Neural crest cell (in vitro differentiated cells): ENCODE data around the gene CBFA2T2. TPM values are rescaled to one million over a fixed set of nuclear protein-coding genes. Genes with fewer than 3 reads are reported as not detected.
A peak's percentile ranks its signal among the peaks of the same experiment; 100 is the strongest.

ENCODE experiments used
- DNase-seq: peaks from one replicate; pipeline ENCODE4 v3.0.0; 2021; ENCODE audit warnings: low read depth, mixed read lengths, low spot score
- H3K27ac Mint-ChIP-seq: one replicate; pipeline ENCODE4 v1.8.0; 2021; ENCODE audit warnings: mild to moderate bottlenecking, mixed read lengths; ENCODE audit not compliant: unreplicated experiment
- H3K27me3 Mint-ChIP-seq: 2 replicates; pipeline ENCODE4 v1.8.0; 2021; ENCODE audit warnings: low read depth, mild to moderate bottlenecking, mixed read lengths
- H3K36me3 Mint-ChIP-seq: 2 replicates; pipeline ENCODE4 v1.8.0; 2021; ENCODE audit warnings: low read depth, mild to moderate bottlenecking, mixed read lengths
- H3K4me1 Mint-ChIP-seq: 2 replicates; pipeline ENCODE4 v1.8.0; 2021; ENCODE audit warnings: mixed read lengths
- H3K4me3 Mint-ChIP-seq: one replicate; pipeline ENCODE4 v1.8.0; 2021; ENCODE audit warnings: mild to moderate bottlenecking, mixed read lengths
- H3K9me3 Mint-ChIP-seq: 2 replicates; pipeline ENCODE4 v1.8.0; 2021; ENCODE audit warnings: mixed read lengths
- CTCF ChIP-seq: fragments of 200-600 bp; sonication (generic); conservative IDR thresholded peaks from 2 replicates; pipeline ENCODE4 v1.5.0; 2021; ENCODE audit warnings: antibody characterized with exemption, mild to moderate bottlenecking
- total RNA-seq: library from RNA; stranded (reverse); gene quantifications from 2 replicates; pipeline ENCODE4 v1.2.1, GENCODE V29; 2021

CBFA2T2 gene
- total RNA-seq, 1 donor from 2014 or later = 36.5 TPM

GRCh38 chr20:33656783-33657703, 167.1 kb downstream of the CBFA2T2 start:
- Mint-ChIP-seq H3K9me3 (no peaks in the 10 kb centered on the region), H3K27ac (no peak overlapping the region), H3K4me1 (peaks cover 12% of the 10 kb centered on the region), H3K36me3 (peaks cover 3% of the 10 kb centered on the region), H3K27me3 (peaks cover 5% of the 10 kb centered on the region), H3K4me3 (peak overlapping the region; percentile 38)
- no peak for DNase-seq
- no peak for TF ChIP-seq CTCF

GRCh38 chr20:33657704-33658095, 167.8 kb downstream of the CBFA2T2 start:
- TF ChIP-seq CTCF = no peak
- Mint-ChIP-seq H3K9me3 (no peaks in the 10 kb centered on the region), H3K27ac (no peak overlapping the region), H3K4me1 (peaks cover 14% of the 10 kb centered on the region), H3K4me3 (peak overlapping the region; percentile 38), H3K36me3 (peaks cover 3% of the 10 kb centered on the region), H3K27me3 (peaks cover 5% of the 10 kb centered on the region)
- no peak for DNase-seq

- H3K9me3 Mint-ChIP-seq = no peaks in the 10 kb centered on the region
Observed at GRCh38 chr20:33658510-33658909, 168.6 kb downstream of the CBFA2T2 start.

GRCh38 chr20:33658929-33659328, 169.0 kb downstream of the CBFA2T2 start:
- TF ChIP-seq CTCF = no peak
- no peak for DNase-seq
- Mint-ChIP-seq H3K27me3 (peaks cover 2% of the 10 kb centered on the region), H3K4me1 (peaks cover 13% of the 10 kb centered on the region), H3K27ac (no peak overlapping the region), H3K4me3 (peak overlapping the region; percentile 65), H3K9me3 (no peaks in the 10 kb centered on the region), H3K36me3 (peaks cover 3% of the 10 kb centered on the region)

More at GRCh38 chr20:33658510-33658909, 168.6 kb downstream of the CBFA2T2 start:
- TF ChIP-seq CTCF = no peak
- DNase-seq = no peak
- Mint-ChIP-seq H3K27ac (no peak overlapping the region), H3K4me3 (peak overlapping the region; percentile 65), H3K36me3 (peaks cover 3% of the 10 kb centered on the region), H3K4me1 (peaks cover 12% of the 10 kb centered on the region), H3K27me3 (peaks cover 2% of the 10 kb centered on the region)

GRCh38 chr20:33659341-33660034, 169.6 kb downstream of the CBFA2T2 start:
- no peak for TF ChIP-seq CTCF
- no peaks in the 10 kb centered on the region for H3K9me3 Mint-ChIP-seq
- H3K27me3 Mint-ChIP-seq = peaks cover 2% of the 10 kb centered on the region
- no peak overlapping the region for H3K27ac Mint-ChIP-seq
- peak overlapping the region; percentile 74 for H3K4me3 Mint-ChIP-seq
- peaks cover 19% of the 10 kb centered on the region for H3K4me1 Mint-ChIP-seq
- DNase-seq = no peak
- peaks cover 3% of the 10 kb centered on the region for H3K36me3 Mint-ChIP-seq
